ENCODE measurements around the gene CYTH3.

CYTH3 gene

GRCh38 chr7:6256677-6257535, 15.5 kb downstream of the CYTH3 start:
- no peak for DNase-seq (ENCODE audit: low read depth in 2 of 2)

GRCh38 chr7:6256109-6256483, 16.3 kb downstream of the CYTH3 start:
- DNase-seq (ENCODE audit: low read depth in 2 of 2) = no peak

- no peak for DNase-seq (ENCODE audit: low read depth in 2 of 2)
These were observed 17.6 kb downstream of the CYTH3 start for GRCh38 chr7:6254866-6255265.

- no peak for DNase-seq (ENCODE audit: low read depth in 2 of 2)
These were observed 19.7 kb downstream of the CYTH3 start for GRCh38 chr7:6252748-6253147.

- DNase-seq (ENCODE audit: low read depth in 2 of 2) = peak; percentile 70 to 75
These were observed 20.1 kb downstream of the CYTH3 start for GRCh38 chr7:6252341-6252746.

- peak; percentile 63 to 69 for DNase-seq (ENCODE audit: low read depth in 2 of 2)
These were observed 20.8 kb downstream of the CYTH3 start for GRCh38 chr7:6251653-6252052.

GRCh38 chr7:6250364-6250833, 22.0 kb downstream of the CYTH3 start:
- no peak for DNase-seq (ENCODE audit: low read depth in 2 of 2)

GRCh38 chr7:6249043-6249442, 23.4 kb downstream of the CYTH3 start:
- DNase-seq (ENCODE audit: low read depth in 2 of 2) = no peak

- DNase-seq (ENCODE audit: low read depth in 2 of 2) = peak in 1 of 2 experiments; percentile 60
These were observed 23.8 kb downstream of the CYTH3 start for GRCh38 chr7:6248581-6248980.

GRCh38 chr7:6246251-6246917, 26.0 kb downstream of the CYTH3 start:
- no peak for DNase-seq (ENCODE audit: low read depth in 2 of 2)

- DNase-seq (ENCODE audit: low read depth in 2 of 2) = no peak
These were observed 28.4 kb downstream of the CYTH3 start for GRCh38 chr7:6244021-6244420.

GRCh38 chr7:6243168-6243567, 29.3 kb downstream of the CYTH3 start:
- no peak for DNase-seq (ENCODE audit: low read depth in 2 of 2)

GRCh38 chr7:6242561-6242960, 29.9 kb downstream of the CYTH3 start:
- no peak for DNase-seq (ENCODE audit: low read depth in 2 of 2)

GRCh38 chr7:6241607-6241973, 30.8 kb downstream of the CYTH3 start:
- DNase-seq (ENCODE audit: low read depth in 2 of 2) = no peak

- DNase-seq (ENCODE audit: low read depth in 2 of 2) = no peak
These were observed 34.0 kb downstream of the CYTH3 start for GRCh38 chr7:6238309-6238925.

- no peak for DNase-seq (ENCODE audit: low read depth in 2 of 2)
These were observed 34.7 kb downstream of the CYTH3 start for GRCh38 chr7:6237730-6238129.

GRCh38 chr7:6237011-6237410, 35.4 kb downstream of the CYTH3 start:
- no peak for DNase-seq (ENCODE audit: low read depth in 2 of 2)

- DNase-seq (ENCODE audit: low read depth in 2 of 2) = no peak
These were observed 37.2 kb downstream of the CYTH3 start for GRCh38 chr7:6235029-6235871.

- DNase-seq (ENCODE audit: low read depth in 2 of 2) = no peak
These were observed 38.0 kb downstream of the CYTH3 start for GRCh38 chr7:6234384-6234783.

- no peak for DNase-seq (ENCODE audit: low read depth in 2 of 2)
These were observed 39.9 kb downstream of the CYTH3 start for GRCh38 chr7:6232534-6232933.

GRCh38 chr7:6232116-6232515, 40.3 kb downstream of the CYTH3 start:
- no peak for DNase-seq (ENCODE audit: low read depth in 2 of 2)

GRCh38 chr7:6231184-6231583, 41.2 kb downstream of the CYTH3 start:
- DNase-seq (ENCODE audit: low read depth in 2 of 2) = no peak
